Peyer's patch (tissue), 4 donors: ENCODE measurements around the gene RALGPS2.

Experiments used
- CTCF ChIP-seq, 6 experiments: fragments of 450-650 bp in 4 of 6; fragments of 200-600 bp in 2 of 6; sonication (generic) in 1 of 6; IDR thresholded peaks; one replicate each; pipeline ENCODE4 v1.5.1; 2017 to 2019; ENCODE audit warnings: antibody characterized with exemption in 6 of 6, mild to moderate bottlenecking in 3 of 6, moderate library complexity in 1 of 6
- POLR2A ChIP-seq, 2 donors: fragments of 450-650 bp; IDR thresholded peaks; one replicate each; pipeline ENCODE4 v1.5.1; 2017; ENCODE audit warnings: antibody characterized with exemption in 2 of 2, mild to moderate bottlenecking in 2 of 2, moderate library complexity in 2 of 2

- TF ChIP-seq CTCF (IDR thresholded peaks at IDR 0.05) (no peak), POLR2A (IDR thresholded peaks at IDR 0.05) (no peak)
These were observed 67.3 kb downstream of the RALGPS2 start for GRCh38 chr1:178792394-178792793.
